GM18526 (cell line): ENCODE results near the gene MPP7.

Experiments
- POLR2A ChIP-seq: IDR thresholded peaks from 3 replicates; pipeline ENCODE4 v1.6.1; 2011; ENCODE audit not compliant: insufficient read length; ENCODE audit errors: extremely low read depth

MPP7 gene

GRCh38 chr10:28254290-28254985, 48.4 kb downstream of the MPP7 start:
- TF ChIP-seq POLR2A, result no peak

GRCh38 chr10:28253169-28253785, 49.6 kb downstream of the MPP7 start:
- TF ChIP-seq POLR2A, result no peak
